ENCODE results near the gene HMOX2.

HMOX2 gene

DNA sequence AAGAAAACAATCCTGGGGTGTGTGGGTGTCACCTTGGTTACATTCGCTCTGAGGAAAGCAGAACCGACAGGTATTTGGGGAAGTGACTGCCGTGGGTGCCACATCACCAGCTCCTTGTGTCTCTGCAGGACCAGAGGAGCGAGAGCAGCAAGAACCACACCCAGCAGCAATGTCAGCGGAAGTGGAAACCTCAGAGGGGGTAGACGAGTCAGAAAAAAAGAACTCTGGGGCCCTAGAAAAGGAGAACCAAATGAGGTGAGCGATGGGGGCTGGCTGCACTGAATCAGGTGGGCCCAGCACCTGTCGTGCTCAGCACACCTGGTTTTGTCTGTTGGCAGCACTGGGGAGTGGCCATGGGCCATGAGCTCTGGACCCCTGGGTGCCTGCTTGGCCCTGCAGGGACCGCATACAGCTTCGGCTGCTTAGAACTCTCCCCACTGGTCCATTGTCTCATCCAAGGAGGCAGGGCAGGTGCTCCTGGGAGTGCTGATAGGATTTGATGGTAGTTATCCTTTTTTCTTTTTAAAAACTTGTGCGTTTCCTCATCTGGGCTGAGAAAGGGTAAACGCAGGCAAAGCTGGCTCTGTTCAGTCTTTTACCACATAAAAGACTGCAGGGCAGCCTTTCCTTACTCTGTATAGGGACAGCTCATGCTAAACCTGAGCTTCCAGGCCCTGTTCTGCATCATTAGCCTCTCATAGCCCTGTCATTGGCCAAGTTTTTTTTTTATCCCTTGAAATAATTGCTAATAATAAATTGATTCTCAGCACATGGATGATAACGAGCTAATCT is 29.4 kb downstream of the HMOX2 start:
- peak; percentile 76 for DNase-seq

DNA sequence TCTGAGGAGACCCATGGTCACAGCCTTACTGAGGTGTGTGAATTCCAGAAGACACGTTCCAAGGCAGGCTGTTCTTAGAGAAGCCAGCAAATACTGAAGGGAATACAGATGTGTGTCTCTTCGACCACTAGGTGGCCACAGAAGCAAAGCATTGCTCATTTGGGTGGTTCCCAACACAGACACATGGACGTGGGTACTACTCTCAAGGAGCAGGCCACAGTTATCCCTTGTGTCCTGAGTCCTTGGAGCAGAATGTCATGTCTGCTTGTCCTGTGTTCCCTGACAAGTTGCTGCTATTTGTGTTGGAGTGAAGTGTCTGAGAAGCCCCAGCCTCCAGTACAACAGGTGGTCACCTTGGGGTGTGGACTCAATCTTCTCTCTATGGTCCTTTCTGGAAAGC is 30.3 kb downstream of the HMOX2 start:
- DNase-seq: peak; percentile 64

DNA sequence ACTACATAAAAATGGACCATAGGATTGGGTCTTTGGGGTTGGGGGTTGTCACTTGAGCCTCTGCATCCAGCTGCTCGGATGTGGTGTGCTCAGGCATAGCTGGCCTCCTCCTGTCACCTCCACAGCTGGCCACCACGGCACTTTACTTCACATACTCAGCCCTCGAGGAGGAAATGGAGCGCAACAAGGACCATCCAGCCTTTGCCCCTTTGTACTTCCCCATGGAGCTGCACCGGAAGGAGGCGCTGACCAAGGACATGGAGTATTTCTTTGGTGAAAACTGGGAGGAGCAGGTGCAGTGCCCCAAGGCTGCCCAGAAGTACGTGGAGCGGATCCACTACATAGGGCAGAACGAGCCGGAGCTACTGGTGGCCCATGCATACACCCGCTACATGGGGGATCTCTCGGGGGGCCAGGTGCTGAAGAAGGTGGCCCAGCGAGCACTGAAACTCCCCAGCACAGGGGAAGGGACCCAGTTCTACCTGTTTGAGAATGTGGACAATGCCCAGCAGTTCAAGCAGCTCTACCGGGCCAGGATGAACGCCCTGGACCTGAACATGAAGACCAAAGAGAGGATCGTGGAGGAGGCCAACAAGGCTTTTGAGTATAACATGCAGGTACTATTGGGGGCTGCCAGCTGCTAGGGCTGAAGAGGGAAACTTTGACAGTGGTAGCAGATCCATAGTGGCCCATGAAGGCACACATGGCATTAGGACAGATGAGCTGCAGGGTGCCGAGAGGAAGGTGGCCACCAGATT is 31.6 kb downstream of the HMOX2 start:
- DNase-seq: no peak

DNA sequence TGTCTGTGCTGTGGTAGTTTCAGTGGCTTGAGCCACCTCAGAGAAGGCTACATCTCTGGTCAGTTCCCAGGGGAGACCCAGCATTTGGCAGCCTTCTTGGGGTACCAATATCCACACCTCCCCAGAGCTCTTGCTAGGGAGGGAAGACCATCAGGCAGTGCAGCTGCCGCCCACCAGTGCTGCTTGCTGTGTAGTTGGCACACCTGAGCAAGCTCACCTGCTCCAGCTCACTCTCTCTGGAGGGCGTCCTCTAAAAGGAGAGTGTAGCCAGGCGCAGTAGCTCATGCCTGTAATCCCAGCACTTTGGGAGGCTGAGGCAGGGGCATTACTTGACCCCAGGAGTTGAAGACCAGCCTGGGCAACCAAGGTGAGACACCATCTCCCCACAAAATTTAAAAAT is 32.6 kb downstream of the HMOX2 start:
- DNase-seq: no peak

DNA sequence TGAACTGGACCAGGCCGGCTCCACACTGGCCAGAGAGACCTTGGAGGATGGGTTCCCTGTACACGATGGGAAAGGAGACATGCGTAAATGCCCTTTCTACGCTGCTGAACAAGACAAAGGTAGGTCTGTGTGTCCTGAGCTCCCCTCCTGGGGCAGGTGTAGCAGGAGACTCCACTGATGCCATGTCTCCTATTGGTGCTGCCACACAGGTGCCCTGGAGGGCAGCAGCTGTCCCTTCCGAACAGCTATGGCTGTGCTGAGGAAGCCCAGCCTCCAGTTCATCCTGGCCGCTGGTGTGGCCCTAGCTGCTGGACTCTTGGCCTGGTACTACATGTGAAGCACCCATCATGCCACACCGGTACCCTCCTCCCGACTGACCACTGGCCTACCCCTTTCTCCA is 33.2 kb downstream of the HMOX2 start:
- no peak for DNase-seq

DNA sequence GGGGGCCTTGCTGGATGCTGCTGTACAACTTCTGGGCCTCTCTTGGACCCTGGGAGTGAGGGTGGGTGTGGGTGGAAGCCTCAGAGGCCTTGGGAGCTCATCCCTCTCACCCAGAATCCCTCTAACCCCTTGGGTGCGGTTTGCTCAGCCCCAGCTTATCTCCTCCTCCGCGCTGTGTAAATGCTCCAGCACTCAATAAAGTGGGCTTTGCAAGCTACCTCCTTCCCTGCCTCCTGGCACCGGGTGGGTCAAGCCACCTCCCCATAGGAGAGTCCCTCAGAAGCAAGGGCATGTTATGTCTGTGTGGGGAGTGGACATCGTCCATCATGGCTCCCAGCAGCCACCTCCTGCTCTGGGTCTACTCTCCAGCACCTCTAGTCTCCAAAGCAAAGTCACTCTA is 33.9 kb downstream of the HMOX2 start:
- no peak for DNase-seq

DNA sequence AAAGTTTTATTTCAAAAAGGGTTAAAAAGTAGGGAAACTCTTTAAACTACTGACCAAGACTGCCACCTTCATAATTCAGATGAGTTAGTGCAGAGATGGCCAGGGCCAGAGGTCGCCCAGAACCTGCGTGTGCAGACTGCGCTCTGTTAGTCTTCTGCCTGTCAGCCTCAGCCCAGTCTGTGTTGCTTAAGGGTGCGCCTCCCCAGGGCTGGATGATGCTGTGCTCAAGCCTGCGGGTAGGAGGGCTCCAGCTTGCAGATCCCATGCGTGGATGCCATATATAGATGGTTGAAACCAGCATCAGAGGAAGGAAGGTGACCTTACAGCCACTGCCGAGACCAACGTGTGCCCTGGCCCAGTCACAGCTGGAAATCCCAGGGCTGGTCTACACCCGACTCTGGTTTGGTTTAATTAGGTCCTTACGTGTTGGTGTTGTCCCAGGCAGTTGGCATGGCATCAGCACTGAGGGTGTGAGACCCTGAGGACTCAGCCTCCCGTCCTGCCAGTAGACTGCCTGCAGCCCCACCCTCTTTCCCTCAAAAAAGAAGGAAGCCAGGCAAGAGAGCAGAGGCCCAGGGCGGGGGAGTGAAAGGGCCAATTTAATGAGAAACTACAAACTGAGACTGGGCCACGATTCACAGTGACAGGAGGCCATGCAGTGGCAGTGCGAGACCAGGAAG is 34.7 kb downstream of the HMOX2 start:
- DNase-seq: no peak

DNA sequence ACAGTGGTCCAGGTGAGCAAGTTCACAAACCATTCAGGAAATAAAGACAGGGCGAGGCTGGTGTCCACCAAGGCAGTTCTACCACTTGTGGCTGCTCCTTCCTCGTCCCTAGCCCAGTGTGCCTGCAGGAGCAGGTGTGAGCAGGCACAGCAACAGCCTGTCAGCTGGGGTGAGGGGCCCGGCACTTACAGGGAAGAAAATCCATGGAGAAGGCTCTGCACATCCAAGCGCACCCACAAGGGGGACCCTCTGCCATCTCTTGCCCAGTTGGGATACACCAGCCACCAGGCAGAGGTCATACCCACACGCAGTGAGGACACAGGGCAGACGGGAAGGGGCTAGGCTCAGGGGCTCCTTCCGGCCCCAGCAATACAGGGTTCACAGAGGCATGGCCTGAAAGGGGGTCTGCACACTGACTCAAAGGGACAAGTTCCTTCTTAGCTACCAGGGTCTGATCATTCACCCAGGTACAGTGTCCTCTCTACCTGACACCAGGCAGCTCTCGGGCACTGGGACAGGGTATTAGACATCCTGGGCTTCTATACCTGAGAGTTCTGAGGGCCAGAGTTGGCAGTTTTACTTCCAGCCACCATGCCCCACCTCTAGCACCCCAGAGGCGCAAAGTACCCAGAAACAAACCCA is 35.4 kb downstream of the HMOX2 start:
- DNase-seq: peak; percentile 37

DNA sequence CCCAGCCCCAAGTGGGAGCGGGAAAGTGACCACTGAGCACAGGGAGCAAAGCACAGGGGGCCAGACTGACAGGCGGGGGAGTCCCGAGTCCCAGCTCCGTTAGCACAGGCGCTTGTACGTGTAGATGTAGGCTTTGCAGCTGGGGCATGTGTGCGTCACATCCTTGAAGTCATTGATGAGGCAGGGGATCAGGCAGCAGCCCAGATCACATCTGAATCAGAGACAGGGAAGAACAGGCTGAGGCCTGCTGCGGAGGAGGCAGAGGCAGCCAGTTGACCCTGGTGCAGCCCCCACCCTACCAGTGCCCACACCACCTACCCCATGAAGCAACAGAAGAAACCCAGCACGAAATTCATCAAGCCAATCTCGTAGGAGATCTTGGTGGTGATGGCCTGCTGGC is 36.3 kb downstream of the HMOX2 start:
- no peak for DNase-seq

DNA sequence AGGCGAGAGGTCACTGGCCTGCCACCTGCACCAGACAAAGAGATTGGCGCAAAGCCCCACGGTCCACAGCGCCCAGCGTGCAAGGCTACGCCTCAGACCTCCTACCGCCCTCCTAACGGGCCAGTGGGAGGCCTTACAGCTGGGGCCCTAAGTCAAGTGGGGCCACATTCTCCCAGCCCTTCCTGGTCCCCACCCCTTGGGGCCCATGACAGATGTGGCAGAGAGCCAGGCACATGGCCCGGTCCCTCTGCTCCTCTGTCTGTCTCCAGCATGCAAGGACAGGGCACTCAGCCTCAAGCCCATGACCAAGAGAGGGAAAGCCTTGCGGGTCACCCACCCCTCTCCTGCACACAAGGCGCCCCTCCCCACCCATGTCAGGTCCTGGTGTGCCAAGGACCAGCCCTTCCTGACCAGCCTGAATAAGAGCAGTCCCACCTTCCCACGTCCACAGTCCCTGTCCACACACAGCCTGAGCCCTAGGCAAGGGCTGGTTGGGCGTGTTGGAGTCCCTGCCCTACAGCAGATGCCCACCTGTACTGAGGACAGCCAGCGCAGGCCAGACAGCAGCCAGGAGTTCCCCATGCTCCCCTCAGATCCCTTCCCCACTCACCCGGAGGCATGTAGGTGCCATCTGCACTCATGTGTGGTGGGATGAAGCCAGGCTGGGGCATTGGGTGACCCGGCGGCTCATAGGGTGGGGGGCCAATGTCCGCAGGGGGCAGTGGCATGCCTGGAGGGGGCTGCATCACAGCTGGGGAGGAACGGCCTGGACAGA is 37.1 kb downstream of the HMOX2 start:
- no peak for DNase-seq

DNA sequence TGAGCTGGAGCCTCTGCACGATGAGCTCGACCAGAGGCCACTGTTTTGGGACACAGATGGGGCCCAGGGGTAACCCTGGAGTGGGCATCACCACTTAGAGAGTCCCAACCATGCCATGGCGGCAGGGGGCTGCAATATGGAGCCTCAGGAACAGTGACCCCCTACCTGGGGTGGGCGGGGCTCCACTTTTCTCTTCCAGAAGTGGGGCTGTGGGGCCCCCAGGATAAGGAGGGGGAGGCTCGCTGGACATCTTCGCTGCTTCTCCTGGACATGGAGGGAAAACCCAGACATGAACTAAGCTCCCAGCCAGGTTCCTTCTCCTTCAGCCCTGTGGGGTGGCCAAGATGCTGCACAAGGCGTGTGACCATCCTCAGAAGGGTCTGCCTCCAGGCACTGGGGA is 37.7 kb downstream of the HMOX2 start:
- no peak for DNase-seq

DNA sequence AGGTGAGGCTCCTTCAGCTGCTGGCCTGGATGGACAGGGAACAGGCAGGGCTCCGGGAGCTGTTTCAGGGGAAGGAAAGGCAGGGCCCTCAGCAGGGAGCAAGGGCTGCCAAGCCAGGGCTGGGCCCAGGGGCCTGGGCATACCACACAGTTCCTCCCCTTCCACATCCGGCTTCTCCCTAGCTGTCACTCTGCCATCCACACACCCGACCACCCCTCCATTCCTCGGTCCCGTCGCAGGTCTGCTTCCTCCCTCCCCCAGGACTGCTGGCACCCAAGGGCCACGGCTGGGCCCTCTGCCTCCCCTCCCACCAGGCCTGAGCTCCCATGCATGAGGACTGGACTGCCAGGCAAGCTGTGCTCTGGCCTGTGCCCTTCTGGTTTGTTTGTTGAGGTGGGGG is 38.4 kb downstream of the HMOX2 start:
- no peak for DNase-seq

DNA sequence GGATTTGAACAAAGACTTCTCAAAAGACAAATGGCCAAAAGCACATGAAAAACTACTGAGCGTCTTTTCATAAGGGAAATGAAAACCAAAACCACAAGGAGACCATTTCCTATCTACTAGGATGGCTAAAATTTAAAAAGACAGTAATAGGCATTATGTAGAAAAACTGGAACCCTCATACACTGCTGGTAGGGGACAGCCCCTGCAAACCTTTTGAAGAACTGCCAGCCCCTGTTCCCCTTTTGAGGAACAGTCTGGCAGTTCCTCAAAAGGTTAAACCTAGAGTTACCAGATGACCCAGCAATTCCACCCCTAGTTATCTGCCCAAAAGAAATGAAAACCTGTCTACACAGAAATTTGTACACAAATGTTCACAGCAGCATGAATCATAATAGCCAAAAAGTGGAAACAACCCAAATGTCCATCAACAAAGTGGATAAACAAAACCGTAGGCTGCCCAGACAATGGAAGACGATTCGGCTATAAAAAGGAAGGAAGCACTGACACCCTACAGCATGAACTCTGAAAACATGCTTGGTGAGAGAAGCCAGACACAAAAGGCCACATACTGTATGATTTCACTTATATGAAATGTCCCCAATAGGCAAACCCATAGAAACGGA is 39.5 kb downstream of the HMOX2 start:
- DNase-seq: no peak

DNA sequence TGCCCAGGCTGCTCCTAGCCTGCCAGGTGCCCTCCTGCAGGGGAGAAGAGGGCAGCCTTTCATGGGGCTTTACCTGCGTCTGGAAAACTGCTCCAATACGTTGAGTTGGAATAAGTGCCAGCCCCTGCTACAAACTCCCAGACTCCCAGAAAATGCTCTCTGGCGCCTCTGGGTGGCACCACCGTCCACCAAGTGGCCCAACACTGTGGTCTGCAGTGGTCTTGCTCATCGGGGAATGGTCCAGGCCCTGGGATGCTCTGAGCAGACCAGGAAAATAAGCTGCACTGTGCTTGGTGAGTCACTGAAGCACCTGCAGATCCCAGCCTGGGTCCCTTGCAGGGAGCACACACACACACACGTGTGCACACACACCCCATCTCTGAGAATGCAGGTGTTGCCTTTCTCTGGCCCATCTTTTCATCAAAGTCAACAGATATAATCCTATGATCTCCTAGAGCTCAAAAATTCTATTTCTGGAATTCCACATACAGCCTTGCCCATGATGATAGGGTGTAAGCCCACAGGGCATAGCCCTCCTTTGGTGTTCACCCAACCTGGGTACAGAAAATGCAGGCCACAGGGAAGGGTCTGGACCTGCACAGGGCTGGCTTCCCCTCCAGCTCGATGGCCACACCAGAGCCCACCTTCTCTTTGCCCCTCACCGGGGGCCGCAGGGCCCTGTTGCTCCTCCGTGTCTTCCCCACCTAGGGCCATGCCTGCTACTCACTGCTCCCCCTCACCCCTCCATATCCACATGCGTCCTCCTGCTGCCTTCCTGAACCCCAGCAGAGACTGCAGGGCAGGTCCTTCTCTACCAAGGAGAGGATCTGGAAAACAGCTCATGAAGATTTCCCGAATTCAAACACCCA is 41.8 kb downstream of the HMOX2 start:
- no peak for DNase-seq

DNA sequence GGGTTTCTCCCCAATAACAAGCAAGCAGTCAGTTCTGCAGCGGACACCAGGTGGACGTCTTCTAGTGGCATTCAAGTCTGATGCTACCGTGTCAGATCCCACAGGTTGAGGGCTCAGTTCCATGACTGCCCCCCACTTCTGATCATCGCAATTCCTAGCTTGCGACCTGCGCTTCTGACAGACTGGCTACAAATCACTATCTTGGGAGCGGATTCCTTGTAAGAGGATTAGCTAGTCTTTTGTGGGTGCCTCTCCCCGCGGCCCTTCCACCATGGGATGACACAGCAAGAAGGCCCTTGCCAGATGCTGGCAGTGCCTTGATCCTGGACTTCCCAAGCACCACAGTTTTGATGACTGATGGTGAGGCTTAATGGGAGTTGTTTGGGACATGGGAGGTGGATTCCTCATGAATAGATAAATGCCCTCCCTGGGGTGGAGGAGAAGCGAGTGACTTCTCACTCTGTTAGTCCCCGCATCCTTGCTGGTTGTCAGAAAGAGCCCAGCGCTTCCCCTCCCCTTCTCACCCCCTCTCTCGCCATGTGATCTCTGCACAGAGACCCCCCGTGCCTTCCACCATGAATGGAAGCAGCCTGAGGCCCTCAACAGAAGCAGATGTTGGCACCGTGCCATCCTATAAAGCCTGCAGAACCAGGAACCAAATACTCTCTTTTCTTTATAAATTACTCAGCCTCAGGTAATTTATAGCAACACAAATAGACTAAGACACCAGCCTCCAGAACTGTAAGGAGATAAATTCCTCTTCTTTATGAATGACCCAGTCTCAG is 43.3 kb downstream of the HMOX2 start:
- DNase-seq: no peak

DNA sequence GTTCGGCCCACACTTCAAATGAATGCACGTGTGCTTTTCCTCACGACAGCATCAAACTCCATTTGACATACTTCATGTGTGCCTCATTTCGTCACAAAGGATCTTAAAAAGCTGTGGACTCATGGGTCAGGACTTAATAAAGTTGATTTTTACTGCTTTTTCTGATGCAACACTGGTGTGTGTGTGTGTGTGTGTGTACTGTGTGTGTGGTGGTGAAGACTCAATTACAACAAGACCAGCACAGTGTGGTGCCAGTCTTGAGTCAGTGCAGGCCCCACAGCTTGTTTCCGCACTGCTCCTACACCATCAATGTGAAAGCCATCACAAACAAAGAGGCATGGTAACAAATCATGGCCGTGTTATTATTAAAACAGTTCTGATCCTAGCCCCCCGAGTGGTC is 44.7 kb downstream of the HMOX2 start:
- DNase-seq: no peak

DNA sequence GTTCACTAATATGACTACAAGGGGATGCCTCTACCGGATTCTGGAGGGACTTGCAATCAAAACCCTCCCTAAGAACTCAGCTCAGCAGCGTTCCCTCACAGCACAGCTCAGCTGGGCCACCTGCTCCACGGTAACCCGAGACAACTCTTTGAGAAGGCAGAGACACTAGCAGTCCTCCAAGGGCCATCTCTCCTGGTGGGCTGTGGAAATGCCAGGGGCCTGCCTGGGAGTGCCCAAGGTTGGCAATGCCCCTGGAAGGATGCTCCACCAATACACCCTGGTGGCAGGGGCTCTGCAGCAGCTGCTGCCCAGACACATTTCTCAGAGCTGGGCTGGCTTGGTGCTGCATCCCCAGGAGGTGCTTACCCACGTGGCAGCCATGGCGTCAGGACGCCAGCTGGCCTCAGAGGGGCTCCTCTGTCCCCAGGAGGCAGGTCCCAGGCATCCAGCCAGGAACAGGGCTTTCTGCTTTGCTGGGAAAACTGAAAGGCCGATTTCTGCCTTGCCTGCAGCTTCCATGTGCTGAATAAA is 45.9 kb downstream of the HMOX2 start:
- DNase-seq: no peak

DNA sequence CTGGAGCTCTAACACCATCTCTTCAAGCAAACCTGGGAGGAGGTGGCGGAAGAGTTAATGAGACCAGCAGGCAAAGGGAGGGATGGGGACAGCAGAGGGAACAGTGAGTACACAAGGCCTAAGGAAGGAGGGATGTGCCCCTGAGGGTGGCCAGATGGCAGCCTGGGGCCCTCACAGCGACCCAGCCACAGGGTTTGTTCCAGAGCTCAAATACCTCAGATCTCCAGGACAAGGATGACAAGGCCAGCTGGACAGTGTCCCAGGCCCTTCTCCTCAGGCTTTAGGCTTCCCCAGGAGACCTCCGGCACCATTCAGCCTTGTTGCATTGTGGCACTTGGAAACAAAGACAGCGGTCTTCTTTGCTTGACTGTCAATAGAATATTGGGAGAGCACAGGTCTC is 47.5 kb downstream of the HMOX2 start:
- no peak for DNase-seq

DNA sequence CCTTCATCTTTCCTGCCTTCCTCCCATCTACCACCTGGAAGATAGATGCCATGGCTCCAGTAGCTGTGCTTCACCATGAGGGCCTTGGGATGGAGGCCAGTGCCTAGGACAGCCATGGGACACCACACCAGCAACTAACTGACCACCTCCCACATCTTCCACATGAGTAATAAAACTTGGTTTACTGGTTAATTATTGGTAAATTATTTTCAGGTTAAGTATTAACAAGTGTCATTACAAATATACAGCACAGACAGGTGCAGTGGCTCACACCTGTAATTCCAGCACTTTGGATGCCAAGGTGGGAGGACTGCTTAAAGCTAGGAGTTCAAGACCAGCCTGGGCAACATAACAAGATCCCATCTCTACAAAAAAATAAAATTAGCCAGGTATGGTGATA is 48.4 kb downstream of the HMOX2 start:
- DNase-seq: no peak

DNA sequence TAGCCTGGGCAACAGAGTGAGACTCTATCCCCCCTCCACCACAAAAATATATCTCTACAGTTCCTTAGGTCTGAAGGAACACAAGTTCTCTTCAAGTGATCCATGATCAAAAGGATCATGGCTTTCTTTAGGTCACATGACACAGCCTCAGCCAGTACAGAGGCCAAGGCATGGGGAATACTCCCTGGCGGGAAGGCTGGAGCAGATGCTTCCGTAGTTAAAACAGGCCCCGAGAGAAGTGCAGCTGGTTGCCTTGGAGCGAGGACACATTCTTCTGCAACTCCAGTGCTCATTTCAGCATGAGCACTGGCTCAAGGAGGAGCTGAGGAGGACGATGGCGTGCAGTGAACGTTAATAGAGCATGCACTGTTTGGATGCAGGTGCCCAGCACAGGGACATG is 48.9 kb downstream of the HMOX2 start:
- no peak for DNase-seq

All from activated CD4-positive, alpha-beta T cell treated with anti-CD3 and anti-CD28 coated beads for 48 hours (primary cell).